NOMO-1 treated with DMSO at 0.1 percent for 48 hours (cell line): ENCODE data around the gene C3orf38.
"Not testable (repeated sequence)": the region's sequence is repeated elsewhere in the genome, so short reads cannot be mapped to it uniquely, and the experiment has no call there.

Experiments
- DNase-seq: peaks from one replicate; lab custom pipeline; 2025; ENCODE audit not compliant: unreplicated experiment; lab: John Stamatoyannopoulos, UW

C3orf38 gene

GRCh38 chr3:88151358-88151757 is 1.6 kb downstream of the C3orf38 start:
- DNase-seq, result no peak

- DNase-seq, result peak; percentile 36
These were observed 3.1 kb downstream of the C3orf38 start for GRCh38 chr3:88152841-88153240.

GRCh38 chr3:88166419-88166971 is 16.7 kb downstream of the C3orf38 start:
- no peak for DNase-seq

- DNase-seq, result no peak
These were observed 17.4 kb downstream of the C3orf38 start for GRCh38 chr3:88167173-88167572.

- DNase-seq, result no peak
These were observed 17.9 kb downstream of the C3orf38 start for GRCh38 chr3:88167704-88168103.

GRCh38 chr3:88168171-88168570 is 18.4 kb downstream of the C3orf38 start:
- DNase-seq, result no peak

- peak; percentile 62 for DNase-seq
These were observed 30.7 kb downstream of the C3orf38 start for GRCh38 chr3:88180398-88180999.

GRCh38 chr3:88182165-88182918 is 32.6 kb downstream of the C3orf38 start:
- not testable (repeated sequence) for DNase-seq

- DNase-seq, result no peak
These were observed 38.7 kb downstream of the C3orf38 start for GRCh38 chr3:88188436-88188835.

GRCh38 chr3:88189361-88189810 is 39.6 kb downstream of the C3orf38 start:
- DNase-seq, result no peak

- DNase-seq, result no peak
These were observed 42.2 kb downstream of the C3orf38 start for GRCh38 chr3:88191872-88192409.

GRCh38 chr3:88192631-88193030 is 42.9 kb downstream of the C3orf38 start:
- DNase-seq, result no peak

- DNase-seq, result no peak
These were observed 46.2 kb downstream of the C3orf38 start for GRCh38 chr3:88195951-88196434.

- DNase-seq, result no peak
These were observed 48.4 kb downstream of the C3orf38 start for GRCh38 chr3:88198121-88198520.

- peak; percentile 33 for DNase-seq
These were observed 53.9 kb downstream of the C3orf38 start for GRCh38 chr3:88203642-88204055.
